Colonic mucosa (tissue), 4 donors: ENCODE data around the gene NOLC1. TPM values are rescaled to one million over a fixed set of nuclear protein-coding genes. Genes with fewer than 3 reads are reported as not detected.

Source experiments
- DNase-seq: peaks from one replicate; pipeline ENCODE4 v3.0.0-alpha.2; 2020
- H3K27ac ChIP-seq: fragments of 200-600 bp; one replicate; pipeline ENCODE4 v1.8.0; 2021
- H3K27me3 ChIP-seq: fragments of 200-600 bp; one replicate; pipeline ENCODE4 v1.8.0; 2021
- H3K36me3 ChIP-seq: fragments of 200-600 bp; one replicate; pipeline ENCODE4 v1.8.0; 2021
- H3K4me1 ChIP-seq: fragments of 200-600 bp; one replicate; pipeline ENCODE4 v1.8.0; 2021; ENCODE audit warnings: mild to moderate bottlenecking
- H3K4me3 ChIP-seq: fragments of 200-600 bp; one replicate; pipeline ENCODE4 v1.8.0; 2021
- H3K9ac ChIP-seq, 2 donors: one replicate each; pipeline ENCODE4 v1.7.0; 2013; ENCODE audit warnings: control low read depth in 2 of 2, low read depth in 2 of 2, low read length in 2 of 2
- H3K9me3 ChIP-seq: fragments of 200-600 bp; one replicate; pipeline ENCODE4 v1.8.0; 2021
- intact Hi-C: fragments of 100-400 bp; cut with DNase I; formaldehyde crosslinking; loops from one replicate; pipeline ENCODE4 v1.14.1; 2022
- total RNA-seq, 2 donors: library from RNA; stranded (reverse); fragmentation: NEBNext Ultra II Directional in 1 of 2; extraction: Animal tissue kit (Norgen Biotek cat#: 25700) in 1 of 2; gene quantifications; one replicate each; pipeline ENCODE4 v1.2.1, GENCODE V29; 2021
- TF ChIP-seq, protein P1 (sequence below): fragments of 200-600 bp; IDR thresholded peaks from one replicate; pipeline ENCODE4 v1.8.0; 2022; ENCODE audit warnings: antibody characterized with exemption, mild to moderate bottlenecking
- donor health status: healthy.
- donor health status: DM: no; HTN: no; CAD: no.
- donor health status: DM: no; HTN: no; CAD: no.

Gene NOLC1
- total RNA-seq, 2 donors from 2014 or later = 34.5 to 68.2 TPM

DNA sequence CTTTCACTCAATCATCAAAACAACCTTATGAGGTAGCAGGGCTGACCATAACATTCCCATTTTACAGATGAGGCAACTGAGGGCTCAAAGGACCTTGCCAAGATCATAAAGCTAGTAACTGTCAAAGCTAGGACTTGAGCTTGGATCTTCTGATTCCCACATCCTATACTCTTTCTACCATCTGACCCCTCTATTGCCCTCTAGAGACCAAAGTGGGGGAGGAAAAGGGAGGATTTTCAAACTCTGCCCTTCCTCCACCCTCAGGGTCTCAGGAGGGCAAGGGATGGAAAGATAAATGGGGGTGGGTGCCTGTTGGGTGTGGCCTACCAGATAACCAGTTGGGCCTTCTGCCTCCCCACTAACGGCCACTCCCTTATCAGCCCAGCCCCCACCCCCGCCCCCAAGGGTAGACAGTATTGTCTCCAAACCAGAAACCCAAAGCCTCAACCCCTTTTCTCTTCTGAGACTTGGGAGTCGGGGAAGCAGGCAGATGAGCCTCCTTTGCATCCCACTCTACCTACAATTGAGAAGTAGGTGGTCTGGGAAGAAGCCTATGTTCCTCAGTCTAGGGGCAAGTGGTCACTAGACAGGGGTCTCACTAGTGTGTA is 39.9 kb upstream of the NOLC1 start:
- no peak overlapping the region for H3K4me3 ChIP-seq
- peaks cover 23% of the 10 kb centered on the region for H3K4me1 ChIP-seq
- no peak overlapping the region for H3K27ac ChIP-seq
- no peaks in the 10 kb centered on the region for H3K27me3 ChIP-seq
- peaks cover 30% of the 10 kb centered on the region for H3K36me3 ChIP-seq
- intact Hi-C loops = no loop called here
- no peaks in the 10 kb centered on the region for H3K9me3 ChIP-seq
- no peak for DNase-seq
- TF ChIP-seq, protein P1, sequence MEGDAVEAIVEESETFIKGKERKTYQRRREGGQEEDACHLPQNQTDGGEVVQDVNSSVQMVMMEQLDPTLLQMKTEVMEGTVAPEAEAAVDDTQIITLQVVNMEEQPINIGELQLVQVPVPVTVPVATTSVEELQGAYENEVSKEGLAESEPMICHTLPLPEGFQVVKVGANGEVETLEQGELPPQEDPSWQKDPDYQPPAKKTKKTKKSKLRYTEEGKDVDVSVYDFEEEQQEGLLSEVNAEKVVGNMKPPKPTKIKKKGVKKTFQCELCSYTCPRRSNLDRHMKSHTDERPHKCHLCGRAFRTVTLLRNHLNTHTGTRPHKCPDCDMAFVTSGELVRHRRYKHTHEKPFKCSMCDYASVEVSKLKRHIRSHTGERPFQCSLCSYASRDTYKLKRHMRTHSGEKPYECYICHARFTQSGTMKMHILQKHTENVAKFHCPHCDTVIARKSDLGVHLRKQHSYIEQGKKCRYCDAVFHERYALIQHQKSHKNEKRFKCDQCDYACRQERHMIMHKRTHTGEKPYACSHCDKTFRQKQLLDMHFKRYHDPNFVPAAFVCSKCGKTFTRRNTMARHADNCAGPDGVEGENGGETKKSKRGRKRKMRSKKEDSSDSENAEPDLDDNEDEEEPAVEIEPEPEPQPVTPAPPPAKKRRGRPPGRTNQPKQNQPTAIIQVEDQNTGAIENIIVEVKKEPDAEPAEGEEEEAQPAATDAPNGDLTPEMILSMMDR = no peak
- no peak overlapping the region for H3K9ac ChIP-seq

DNA sequence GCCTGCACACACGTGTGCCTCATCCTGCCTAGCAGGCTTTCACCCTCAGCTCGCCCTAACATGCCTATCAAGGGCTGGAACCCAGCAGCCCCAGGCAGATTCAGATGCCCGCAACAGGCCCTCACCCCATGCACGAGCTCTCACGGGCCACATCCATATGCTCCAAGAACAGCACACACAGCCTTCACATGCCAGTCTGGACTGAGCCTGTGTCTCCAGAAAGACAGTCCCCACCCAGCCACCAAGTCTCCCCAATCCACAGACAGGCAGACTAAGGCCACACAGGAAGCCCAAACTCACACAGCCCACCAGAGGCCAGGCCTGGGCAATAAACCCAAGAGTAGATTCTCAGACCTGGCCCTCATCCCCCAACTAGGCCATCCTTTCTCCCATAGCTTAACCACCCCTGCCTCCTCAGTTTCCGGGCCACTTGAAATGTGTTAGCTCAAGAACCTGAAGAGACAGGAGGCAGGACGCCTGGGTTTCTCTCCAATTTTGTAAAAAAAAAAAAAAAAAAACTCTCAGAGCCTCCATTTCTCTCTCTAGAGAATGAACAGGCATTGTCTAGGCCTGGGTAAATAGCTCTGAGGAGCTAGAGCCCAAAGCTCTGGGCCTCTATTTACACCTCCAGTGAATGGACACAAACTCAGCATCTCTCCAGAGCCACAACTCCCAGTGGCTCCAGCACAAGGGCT is 38.8 kb upstream of the NOLC1 start:
- H3K9me3 ChIP-seq = no peaks in the 10 kb centered on the region
- peak overlapping the region; percentile 68 to 69 for H3K9ac ChIP-seq
- H3K27ac ChIP-seq = no peak overlapping the region
- no peaks in the 10 kb centered on the region for H3K27me3 ChIP-seq
- intact Hi-C loops = no loop called here
- peaks cover 24% of the 10 kb centered on the region for H3K36me3 ChIP-seq
- peaks cover 32% of the 10 kb centered on the region for H3K4me1 ChIP-seq
- TF ChIP-seq, protein P1 = no peak
- H3K4me3 ChIP-seq = peak overlapping the region; percentile 75
- no peak for DNase-seq

DNA sequence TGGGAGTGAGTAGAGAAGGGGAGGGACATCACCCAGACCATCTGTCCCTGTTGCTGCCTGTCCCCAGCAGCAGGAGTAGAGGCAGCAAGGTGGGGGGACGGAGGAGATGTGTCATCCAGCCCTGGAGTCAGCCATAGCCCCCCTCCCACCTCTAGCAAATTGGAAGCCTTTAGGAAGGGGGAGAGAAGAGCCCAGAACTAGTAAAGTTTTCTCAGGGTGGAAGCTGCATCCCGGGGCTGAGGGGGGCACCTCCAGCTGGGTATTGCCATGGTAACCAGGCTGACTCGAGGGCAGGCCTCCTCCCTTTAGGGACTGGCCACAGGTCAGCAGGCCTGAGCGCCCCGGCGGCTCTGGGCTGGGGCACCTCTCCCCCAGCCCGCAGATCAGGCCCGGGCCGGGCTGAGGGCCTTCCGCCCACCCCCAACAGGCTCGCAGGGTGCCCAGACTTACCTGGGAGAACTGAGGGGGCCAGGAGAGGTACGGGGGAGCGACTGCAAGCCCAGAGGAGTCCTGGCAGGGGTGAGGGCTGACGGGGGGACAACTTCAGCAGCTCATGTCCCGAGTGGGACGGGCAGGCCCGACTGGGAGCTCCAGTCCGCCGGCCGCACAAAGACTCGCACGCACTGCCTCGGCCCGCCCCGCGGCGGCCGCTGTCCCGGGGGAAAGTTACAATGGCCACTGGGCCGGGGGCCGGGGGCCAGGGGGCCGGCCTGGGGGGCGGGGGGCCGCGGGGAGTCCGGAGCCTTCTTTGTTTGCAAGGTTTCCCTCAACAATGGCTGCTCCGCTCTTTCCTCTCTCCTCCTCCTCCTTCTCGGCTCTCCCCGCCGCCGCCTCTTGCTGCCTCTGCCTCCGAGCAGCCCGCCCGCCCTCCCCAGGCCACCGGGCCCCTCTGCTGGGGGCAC is 38.0 kb upstream of the NOLC1 start:
- intact Hi-C loops = no loop called here

DNA sequence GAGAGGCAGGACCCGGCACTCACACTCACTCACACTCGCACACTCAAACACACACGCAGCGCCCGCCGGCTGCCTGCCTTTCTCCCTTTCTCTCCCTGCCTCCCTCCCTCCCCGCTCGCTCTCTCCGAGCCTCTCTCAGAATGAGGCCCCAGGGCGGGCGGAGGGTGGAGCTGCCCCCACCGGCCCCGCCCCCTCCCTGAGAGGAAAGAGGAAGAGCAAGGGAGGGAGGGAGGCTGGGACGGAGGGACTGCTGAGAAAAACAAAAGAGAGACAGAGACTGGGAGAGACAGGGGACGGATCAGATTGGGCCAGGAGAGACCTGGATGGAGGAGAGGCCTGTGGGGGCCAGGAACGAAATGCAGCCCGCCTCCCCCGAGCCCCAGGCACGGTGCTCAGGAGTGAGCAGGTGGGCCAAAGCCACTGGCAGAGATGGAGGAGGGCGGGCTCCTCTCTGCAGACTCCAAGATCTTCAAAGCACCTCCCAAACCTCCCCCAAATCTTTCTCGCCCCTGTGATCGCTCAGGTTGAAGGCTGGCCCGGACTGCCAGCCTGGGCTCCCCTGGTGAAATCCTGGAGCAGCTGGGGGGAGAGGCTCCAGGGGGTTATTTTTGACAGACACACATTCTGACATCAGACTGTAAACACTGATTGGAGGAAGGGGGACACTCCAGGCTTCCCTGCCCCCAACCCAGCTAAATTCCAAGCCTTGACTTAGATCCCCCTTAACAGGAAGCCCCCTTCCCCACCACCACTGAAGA is 37.1 kb upstream of the NOLC1 start:
- H3K9me3 ChIP-seq = no peaks in the 10 kb centered on the region
- H3K4me1 ChIP-seq = peaks cover 38% of the 10 kb centered on the region
- TF ChIP-seq, protein P1 = no peak
- H3K27me3 ChIP-seq = no peaks in the 10 kb centered on the region
- peak overlapping the region; percentile 73 for H3K27ac ChIP-seq
- H3K36me3 ChIP-seq = peaks cover 12% of the 10 kb centered on the region
- intact Hi-C loops = no loop called here
- H3K4me3 ChIP-seq = peak overlapping the region; percentile 75
- H3K9ac ChIP-seq = peak overlapping the region; percentile 59 to 79
- peak; percentile 96 for DNase-seq

More for the DNA sequence above, 38.0 kb upstream of the NOLC1 start:
- TF ChIP-seq, protein P1 = no peak
- Histone ChIP-seq H3K4me3 (peak overlapping the region; percentile 75), H3K4me1 (peaks cover 38% of the 10 kb centered on the region), H3K36me3 (peaks cover 18% of the 10 kb centered on the region), H3K27me3 (no peaks in the 10 kb centered on the region), H3K9me3 (no peaks in the 10 kb centered on the region), H3K9ac (peak overlapping the region; percentile 68 to 69), H3K27ac (peak overlapping the region; percentile 73)
- DNase-seq = peak; percentile 40

DNA sequence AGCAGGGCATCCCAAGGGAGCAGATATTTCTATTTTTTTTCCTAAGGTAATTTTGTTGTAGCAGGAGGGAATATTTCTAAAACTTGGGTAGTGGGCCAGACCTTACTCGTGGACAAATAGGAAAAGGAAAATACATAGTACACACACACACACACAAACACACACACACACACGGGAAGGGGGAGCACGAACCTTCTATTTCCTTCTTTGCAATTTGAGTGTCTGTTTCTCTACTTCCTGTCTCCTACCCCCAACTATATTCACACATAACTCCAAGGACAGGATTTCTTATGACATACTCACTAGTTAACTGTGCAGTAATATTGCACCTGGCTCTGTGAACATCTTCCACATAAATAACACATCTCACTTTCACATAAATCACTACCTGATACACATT is 36.4 kb upstream of the NOLC1 start:
- intact Hi-C loops = no loop called here
- H3K4me3 ChIP-seq = no peak overlapping the region
- TF ChIP-seq, protein P1 = no peak
- H3K36me3 ChIP-seq = peaks cover 8% of the 10 kb centered on the region
- no peaks in the 10 kb centered on the region for H3K9me3 ChIP-seq
- DNase-seq = no peak
- H3K9ac ChIP-seq = peak overlapping the region in 1 of 2 donors; percentile 79
- H3K27me3 ChIP-seq = no peaks in the 10 kb centered on the region
- H3K27ac ChIP-seq = peak overlapping the region; percentile 73
- peaks cover 38% of the 10 kb centered on the region for H3K4me1 ChIP-seq
